Measurements from ENCODE around the gene SHMT2.
A peak's percentile ranks its signal among the peaks of the same experiment; 100 is the strongest.

SHMT2 gene

GRCh38 chr12:57227315-57228115, 2.0 kb upstream of the SHMT2 start:
- no peak for DNase-seq (ENCODE audit: low read depth)

- peak; percentile 50 for DNase-seq (ENCODE audit: low read depth)
These were observed 371 bp upstream of the SHMT2 start for GRCh38 chr12:57229046-57229633.

- peak; percentile 47 for DNase-seq (ENCODE audit: low read depth)
These were observed 1.1 kb downstream of the SHMT2 start for GRCh38 chr12:57230381-57231155.

- DNase-seq (ENCODE audit: low read depth) = no peak
These were observed 1.9 kb downstream of the SHMT2 start for GRCh38 chr12:57231276-57232021.

GRCh38 chr12:57232156-57232756, 2.7 kb downstream of the SHMT2 start:
- DNase-seq (ENCODE audit: low read depth) = no peak

- no peak for DNase-seq (ENCODE audit: low read depth)
These were observed 4.1 kb downstream of the SHMT2 start for GRCh38 chr12:57233357-57234232.

- no peak for DNase-seq (ENCODE audit: low read depth)
These were observed 4.7 kb downstream of the SHMT2 start for GRCh38 chr12:57234233-57234570.

- no peak for DNase-seq (ENCODE audit: low read depth)
These were observed 5.1 kb downstream of the SHMT2 start for GRCh38 chr12:57234571-57235016.

- DNase-seq (ENCODE audit: low read depth) = no peak
These were observed 5.7 kb downstream of the SHMT2 start for GRCh38 chr12:57235017-57235727.

GRCh38 chr12:57235728-57236131, 6.2 kb downstream of the SHMT2 start:
- no peak for DNase-seq (ENCODE audit: low read depth)

GRCh38 chr12:57236201-57236924, 6.9 kb downstream of the SHMT2 start:
- no peak for DNase-seq (ENCODE audit: low read depth)

GRCh38 chr12:57236925-57237595, 7.5 kb downstream of the SHMT2 start:
- DNase-seq (ENCODE audit: low read depth) = peak; percentile 46

GRCh38 chr12:57237596-57237931, 8.1 kb downstream of the SHMT2 start:
- DNase-seq (ENCODE audit: low read depth) = no peak

- peak; percentile 48 for DNase-seq (ENCODE audit: low read depth)
These were observed 8.7 kb downstream of the SHMT2 start for GRCh38 chr12:57237932-57238853.

- DNase-seq (ENCODE audit: low read depth) = peak; percentile 92
These were observed 9.5 kb downstream of the SHMT2 start for GRCh38 chr12:57238854-57239554.

GRCh38 chr12:57239587-57240065, 10.1 kb downstream of the SHMT2 start:
- peak; percentile 47 for DNase-seq (ENCODE audit: low read depth)
